GM12873 (cell line): Measurements from ENCODE around the gene ECEL1.

ENCODE experiments used
- CTCF ChIP-seq: IDR thresholded peaks from 2 replicates; pipeline ENCODE4 v1.5.1; 2012; ENCODE audit warnings: low read depth, mild to moderate bottlenecking, moderate library complexity, low read length, control low read depth; ENCODE audit not compliant: insufficient read depth; ENCODE audit errors: missing control alignments

ECEL1 gene

GRCh38 chr2:232519581-232520438 is 32.2 kb upstream of the ECEL1 start, which contains the start of gene PRSS56:
Gene PRSS56, plus strand, starts transcription at chr2:232520388. Its CDS starts 211 bp downstream, at chr2:232520599.
- TF ChIP-seq CTCF, result no peak

GRCh38 chr2:232518844-232519243 is 31.2 kb upstream of the ECEL1 start:
- TF ChIP-seq CTCF, result no peak

- TF ChIP-seq CTCF, result no peak
These were observed 28.9 kb upstream of the ECEL1 start for GRCh38 chr2:232516551-232516950.

GRCh38 chr2:232515639-232516038 is 28.0 kb upstream of the ECEL1 start:
- no peak for TF ChIP-seq CTCF

GRCh38 chr2:232513353-232513752 is 25.7 kb upstream of the ECEL1 start:
- TF ChIP-seq CTCF, result no peak

- no peak for TF ChIP-seq CTCF
These were observed 25.0 kb upstream of the ECEL1 start for GRCh38 chr2:232512602-232513001.

GRCh38 chr2:232511336-232511890 is 23.8 kb upstream of the ECEL1 start:
- no peak for TF ChIP-seq CTCF
